Measurements from ENCODE around the gene PKNOX2.

The PKNOX2 gene

DNA sequence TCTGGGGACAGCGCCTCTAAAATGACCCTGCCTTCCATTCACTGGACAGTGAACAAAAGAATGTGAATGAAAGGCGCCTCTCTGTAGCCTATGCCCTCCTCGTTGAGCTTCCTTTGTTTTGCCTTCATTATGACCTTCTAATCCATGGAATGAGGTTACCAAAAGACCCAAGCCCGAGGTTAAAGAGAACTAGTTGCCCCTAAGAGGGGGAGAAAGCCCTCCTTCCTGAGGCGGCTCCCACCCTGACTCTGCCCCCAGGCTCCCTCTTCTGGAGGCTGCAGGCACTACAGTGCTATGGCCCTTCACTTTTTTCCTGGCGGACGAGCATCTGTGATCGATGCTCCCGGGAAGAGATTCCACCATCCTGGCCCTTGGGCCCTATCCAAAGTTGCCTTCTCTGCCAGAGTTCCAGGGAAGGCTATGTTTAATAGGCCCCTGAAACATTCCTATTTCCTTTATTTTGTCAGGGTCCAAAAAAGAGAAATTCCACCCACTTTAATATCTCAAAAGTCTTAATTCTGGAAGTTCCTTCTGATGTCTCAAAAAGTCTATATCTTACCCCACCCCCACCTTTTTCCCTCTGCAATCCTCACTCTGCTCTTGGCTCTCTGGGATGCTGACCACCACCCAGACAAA lies 184.2 kb downstream of the PKNOX2 start:
- TF ChIP-seq, protein P1, sequence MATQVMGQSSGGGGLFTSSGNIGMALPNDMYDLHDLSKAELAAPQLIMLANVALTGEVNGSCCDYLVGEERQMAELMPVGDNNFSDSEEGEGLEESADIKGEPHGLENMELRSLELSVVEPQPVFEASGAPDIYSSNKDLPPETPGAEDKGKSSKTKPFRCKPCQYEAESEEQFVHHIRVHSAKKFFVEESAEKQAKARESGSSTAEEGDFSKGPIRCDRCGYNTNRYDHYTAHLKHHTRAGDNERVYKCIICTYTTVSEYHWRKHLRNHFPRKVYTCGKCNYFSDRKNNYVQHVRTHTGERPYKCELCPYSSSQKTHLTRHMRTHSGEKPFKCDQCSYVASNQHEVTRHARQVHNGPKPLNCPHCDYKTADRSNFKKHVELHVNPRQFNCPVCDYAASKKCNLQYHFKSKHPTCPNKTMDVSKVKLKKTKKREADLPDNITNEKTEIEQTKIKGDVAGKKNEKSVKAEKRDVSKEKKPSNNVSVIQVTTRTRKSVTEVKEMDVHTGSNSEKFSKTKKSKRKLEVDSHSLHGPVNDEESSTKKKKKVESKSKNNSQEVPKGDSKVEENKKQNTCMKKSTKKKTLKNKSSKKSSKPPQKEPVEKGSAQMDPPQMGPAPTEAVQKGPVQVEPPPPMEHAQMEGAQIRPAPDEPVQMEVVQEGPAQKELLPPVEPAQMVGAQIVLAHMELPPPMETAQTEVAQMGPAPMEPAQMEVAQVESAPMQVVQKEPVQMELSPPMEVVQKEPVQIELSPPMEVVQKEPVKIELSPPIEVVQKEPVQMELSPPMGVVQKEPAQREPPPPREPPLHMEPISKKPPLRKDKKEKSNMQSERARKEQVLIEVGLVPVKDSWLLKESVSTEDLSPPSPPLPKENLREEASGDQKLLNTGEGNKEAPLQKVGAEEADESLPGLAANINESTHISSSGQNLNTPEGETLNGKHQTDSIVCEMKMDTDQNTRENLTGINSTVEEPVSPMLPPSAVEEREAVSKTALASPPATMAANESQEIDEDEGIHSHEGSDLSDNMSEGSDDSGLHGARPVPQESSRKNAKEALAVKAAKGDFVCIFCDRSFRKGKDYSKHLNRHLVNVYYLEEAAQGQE (IDR thresholded peaks at IDR 0.05; ENCODE audit: insufficient read depth in 1 of 2, low read depth in 2 of 2, low read length in 2 of 2), result no peak
- TF ChIP-seq TAF1 (IDR thresholded peaks at IDR 0.05; ENCODE audit: borderline replicate concordance, insufficient read depth, low read length) (no peak), FOXP2 (optimal IDR thresholded peaks at IDR 0.05; ENCODE audit: borderline replicate concordance, extremely low read depth, extremely low read length, insufficient read depth) (no peak), SIN3A (IDR thresholded peaks at IDR 0.05; ENCODE audit: borderline replicate concordance, insufficient read depth, low read length) (no peak), POLR2AphosphoS5 (IDR thresholded peaks at IDR 0.05; ENCODE audit: low read depth, low read length) (no peak)

DNA sequence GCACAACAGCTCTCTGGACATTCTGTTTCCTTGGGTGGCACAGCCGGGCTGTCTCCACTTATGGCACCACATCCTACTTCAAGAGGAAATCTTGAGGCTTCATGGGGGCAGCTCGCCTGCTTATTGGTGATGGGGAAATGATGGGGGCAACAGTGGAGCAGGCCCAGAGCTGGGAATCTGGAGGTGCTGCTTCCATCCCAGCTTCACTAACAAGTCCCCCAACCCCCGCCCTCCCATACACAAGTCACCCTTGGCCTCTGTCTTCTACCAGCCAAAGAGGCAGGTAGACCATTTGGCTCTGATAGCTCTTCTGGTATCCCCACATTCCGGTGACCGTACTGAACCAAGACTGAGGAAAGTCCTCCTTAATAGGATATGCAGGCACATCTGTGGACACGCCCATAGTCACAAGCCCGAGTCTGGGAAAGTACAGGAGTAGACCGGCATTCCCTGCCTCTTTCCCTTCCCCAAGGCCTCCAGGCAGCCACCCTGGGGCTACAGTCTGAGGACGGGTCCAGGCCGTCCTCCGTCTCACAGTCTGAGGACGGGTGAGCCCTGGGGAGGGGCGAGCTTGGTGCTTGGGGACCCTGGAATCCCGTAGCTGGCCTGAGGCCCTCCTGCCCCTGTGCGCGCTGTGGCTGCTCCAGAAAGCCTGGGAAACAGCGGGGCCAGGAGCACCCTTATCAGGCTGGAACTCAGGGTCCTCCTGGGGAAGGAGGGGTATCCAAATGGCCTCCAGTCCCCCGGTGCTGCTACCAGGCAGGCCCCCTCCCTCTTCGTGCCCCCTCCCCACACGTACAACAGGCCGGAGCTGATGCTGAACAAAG lies 185.9 kb downstream of the PKNOX2 start:
- TF ChIP-seq, protein P1 (IDR thresholded peaks at IDR 0.05; ENCODE audit: insufficient read depth in 1 of 2, low read depth in 2 of 2, low read length in 2 of 2), result no peak
- TF ChIP-seq POLR2AphosphoS5 (IDR thresholded peaks at IDR 0.05; ENCODE audit: low read depth, low read length) (no peak), TAF1 (IDR thresholded peaks at IDR 0.05; ENCODE audit: borderline replicate concordance, insufficient read depth, low read length) (no peak), SIN3A (IDR thresholded peaks at IDR 0.05; ENCODE audit: borderline replicate concordance, insufficient read depth, low read length) (no peak), FOXP2 (optimal IDR thresholded peaks at IDR 0.05; ENCODE audit: borderline replicate concordance, extremely low read depth, extremely low read length, insufficient read depth) (no peak)

DNA sequence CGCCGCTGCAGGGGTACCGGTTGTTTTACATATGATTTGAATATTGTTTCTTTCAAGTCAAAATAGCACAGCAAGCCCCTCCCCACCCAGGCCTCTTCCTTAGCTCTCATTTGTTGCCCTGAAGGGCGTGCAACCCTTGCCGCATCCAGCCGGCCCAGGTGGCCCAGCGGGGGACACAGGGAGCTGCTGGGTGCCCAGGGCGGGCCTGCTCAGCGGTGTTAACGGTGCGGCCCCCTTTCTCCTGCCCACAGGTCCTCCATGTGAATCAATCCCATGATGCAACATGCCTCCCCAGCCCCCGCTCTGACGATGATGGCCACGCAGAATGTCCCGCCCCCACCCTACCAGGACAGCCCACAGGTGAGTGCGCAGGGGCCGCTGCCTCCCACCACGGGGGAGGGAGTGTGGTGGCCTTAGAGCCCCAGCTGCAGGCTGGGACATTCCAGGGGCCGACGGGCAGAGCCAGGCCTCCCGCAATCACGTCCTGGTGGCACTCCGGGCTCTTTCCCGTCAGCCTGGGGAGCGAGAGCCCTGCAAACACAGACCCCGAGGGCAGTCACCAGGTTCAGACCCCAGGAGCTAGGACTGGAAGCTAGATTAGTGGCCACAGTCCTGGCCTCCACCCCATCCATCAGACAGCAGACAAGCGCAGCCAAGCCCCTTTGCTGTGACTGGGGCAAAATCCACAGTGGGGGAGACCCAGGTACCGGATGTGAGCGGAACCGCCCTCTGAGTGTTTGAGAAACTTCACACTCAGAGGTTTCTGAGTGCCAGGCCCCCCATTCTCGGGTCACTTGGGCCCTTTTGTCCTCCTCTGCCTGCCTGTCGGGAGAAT lies 186.7 kb downstream of the PKNOX2 start:
- no peak for TF ChIP-seq TAF1 (IDR thresholded peaks at IDR 0.05; ENCODE audit: borderline replicate concordance, insufficient read depth, low read length)
- TF ChIP-seq SIN3A (IDR thresholded peaks at IDR 0.05; ENCODE audit: borderline replicate concordance, insufficient read depth, low read length), result no peak
- TF ChIP-seq, protein P1 (IDR thresholded peaks at IDR 0.05; ENCODE audit: insufficient read depth in 1 of 2, low read depth in 2 of 2, low read length in 2 of 2), result no peak
- TF ChIP-seq FOXP2 (optimal IDR thresholded peaks at IDR 0.05; ENCODE audit: borderline replicate concordance, extremely low read depth, extremely low read length, insufficient read depth), result no peak

DNA sequence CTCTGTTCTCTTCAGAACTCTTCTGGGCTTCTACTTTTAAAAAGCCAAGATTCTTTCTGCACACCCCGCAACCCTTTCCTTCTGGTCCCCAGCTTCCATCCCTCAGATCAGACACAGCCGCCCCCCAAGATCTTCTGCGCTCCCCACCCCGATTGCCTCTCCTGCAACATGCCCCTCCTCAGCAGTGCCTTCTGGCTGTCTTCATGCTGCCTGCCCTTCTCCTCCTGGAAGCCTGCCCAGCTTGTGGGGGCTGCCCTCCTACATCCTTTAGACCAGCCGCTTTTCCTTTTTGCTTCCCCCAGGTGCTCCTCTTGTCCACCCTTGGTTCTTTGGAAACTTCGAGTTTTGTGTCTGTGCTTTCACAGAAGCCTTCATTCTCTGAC lies 187.3 kb downstream of the PKNOX2 start:
- TF ChIP-seq, protein P1 (IDR thresholded peaks at IDR 0.05; ENCODE audit: insufficient read depth in 1 of 2, low read depth in 2 of 2, low read length in 2 of 2), result no peak
- TF ChIP-seq POLR2AphosphoS5 (IDR thresholded peaks at IDR 0.05; ENCODE audit: low read depth, low read length), result no peak
